CD14-positive monocyte (primary cell): ENCODE results near the gene RD3L. TPM values are rescaled to one million over a fixed set of nuclear protein-coding genes. Genes with fewer than 3 reads are reported as not detected.

Experiments
- DNase-seq, 3 donors: peaks; one replicate each; pipeline ENCODE4 v3.0.0-alpha.2; 2011 to 2022
- H2AFZ ChIP-seq: 2 replicates; pipeline ENCODE4 v1.6.0; 2012; ENCODE audit warnings: mild to moderate bottlenecking, low read depth, low read length, inconsistent platforms; ENCODE audit not compliant: insufficient read depth, poor library complexity, severe bottlenecking
- H3K27ac ChIP-seq, 2 donors: 1 replicate in 1 of 2; 2 replicates in 1 of 2; pipeline ENCODE4 v1.5.1; 2012 to 2013; ENCODE audit warnings: low read length in 2 of 2, control low read depth in 1 of 2, inconsistent platforms in 1 of 2, low read depth in 1 of 2, mild to moderate bottlenecking in 1 of 2
- H3K27me3 ChIP-seq, 2 donors: one replicate each; pipeline versions ENCODE4 v1.6.0 to v1.6.1; 2011 to 2013; ENCODE audit warnings: low read length in 2 of 2; ENCODE audit not compliant: control insufficient read depth in 2 of 2, insufficient read depth in 2 of 2
- H3K36me3 ChIP-seq, 2 donors: replicated peaks in 1 of 2; 1 replicate in 1 of 2; 2 replicates in 1 of 2; pipeline versions ENCODE4 v1.5.1 to v1.6.1; 2012 to 2013; ENCODE audit warnings: low read length in 2 of 2, control low read depth in 1 of 2, inconsistent platforms in 1 of 2, mild to moderate bottlenecking in 1 of 2; ENCODE audit not compliant: insufficient read depth in 2 of 2, control insufficient read depth in 1 of 2
- H3K4me1 ChIP-seq, 2 donors: 1 replicate in 1 of 2; 2 replicates in 1 of 2; pipeline versions ENCODE4 v1.5.1 to v1.6.1; 2012 to 2013; ENCODE audit warnings: low read length in 2 of 2, control low read depth in 1 of 2, inconsistent platforms in 1 of 2, mild to moderate bottlenecking in 1 of 2, moderate library complexity in 1 of 2; ENCODE audit not compliant: insufficient read depth in 2 of 2, control insufficient read depth in 1 of 2
- H3K4me2 ChIP-seq: replicated peaks from 2 replicates; pipeline ENCODE3; 2012; ENCODE audit warnings: low read length, moderate library complexity, mild to moderate bottlenecking; ENCODE audit not compliant: poor library complexity, severe bottlenecking; ENCODE audit errors: extremely low read depth
- H3K4me3 ChIP-seq, 3 experiments: fragments of 200-600 bp in 1 of 3; sonication (generic) in 1 of 3; replicated peaks in 1 of 3; 1 replicate in 2 of 3; 2 replicates in 1 of 3; pipeline ENCODE4 v1.5.1; 2011 to 2013; ENCODE audit warnings: low read length in 3 of 3, mild to moderate bottlenecking in 3 of 3, control low read depth in 2 of 3, low read depth in 2 of 3, inconsistent platforms in 1 of 3, moderate library complexity in 1 of 3
- H3K79me2 ChIP-seq: 2 replicates; pipeline ENCODE4 v1.6.0; 2012; ENCODE audit warnings: mild to moderate bottlenecking, control low read depth, inconsistent platforms, low read length, moderate library complexity; ENCODE audit not compliant: insufficient read depth
- H3K9ac ChIP-seq: 2 replicates; pipeline ENCODE4 v1.6.0; 2017; ENCODE audit warnings: low read length, mild to moderate bottlenecking; ENCODE audit not compliant: insufficient read depth, poor library complexity, severe bottlenecking
- H3K9me3 ChIP-seq, 2 donors: replicated peaks in 1 of 2; 1 replicate in 1 of 2; 2 replicates in 1 of 2; pipeline versions ENCODE4 v1.5.1 to v1.6.1; 2012 to 2013; ENCODE audit warnings: low read length in 2 of 2, control low read depth in 1 of 2; ENCODE audit not compliant: control insufficient read depth in 1 of 2, insufficient read depth in 1 of 2
- H4K20me1 ChIP-seq: 2 replicates; pipeline ENCODE4 v1.6.0; 2012; ENCODE audit warnings: mild to moderate bottlenecking, low read length, control low read depth, moderate library complexity; ENCODE audit not compliant: insufficient read depth
- H3K27ac Mint-ChIP-seq, 7 donors: one replicate each; pipeline ENCODE4 v1.8.0; 2020; ENCODE audit warnings: mild to moderate bottlenecking in 7 of 7, mixed read lengths in 7 of 7, moderate library complexity in 6 of 7, inconsistent platforms in 2 of 7
- H3K27me3 Mint-ChIP-seq, 3 donors: one replicate each; pipeline ENCODE4 v1.8.0; 2021 to 2022; ENCODE audit warnings: low read depth in 3 of 3, mild to moderate bottlenecking in 3 of 3, mixed read lengths in 3 of 3, moderate library complexity in 3 of 3, inconsistent platforms in 1 of 3
- H3K36me3 Mint-ChIP-seq, 2 donors: one replicate each; pipeline ENCODE4 v1.8.0; 2020; ENCODE audit warnings: mixed read lengths in 2 of 2, inconsistent platforms in 1 of 2, mild to moderate bottlenecking in 1 of 2
- H3K4me1 Mint-ChIP-seq: one replicate; pipeline ENCODE4 v1.8.0; 2020; ENCODE audit warnings: mild to moderate bottlenecking, mixed read lengths
- H3K4me3 Mint-ChIP-seq, 2 donors: one replicate each; pipeline ENCODE4 v1.8.0; 2020; ENCODE audit warnings: mild to moderate bottlenecking in 2 of 2, mixed read lengths in 2 of 2, moderate library complexity in 1 of 2
- H3K9me3 Mint-ChIP-seq, 7 donors: one replicate each; pipeline ENCODE4 v1.8.0; 2020 to 2022; ENCODE audit warnings: mixed read lengths in 7 of 7, mild to moderate bottlenecking in 6 of 7, moderate library complexity in 6 of 7, inconsistent platforms in 2 of 7
- WGBS: methylation state at CpG from one replicate; pipeline ENCODE4 v1.1.5; 2013; ENCODE audit warnings: missing lambda C conversion rate; ENCODE audit not compliant: insufficient coverage; 5-methylcytosine and 5-hydroxymethylcytosine counted together
- intact Hi-C, 2 donors: fragments of 100-400 bp; cut with micrococcal nuclease; formaldehyde crosslinking; loops; one replicate each; pipeline versions ENCODE4 v1.15.0 to v1.15.1; 2023
- polyA plus RNA-seq, 3 donors: library from polyadenylated mRNA; depleted of rRNA in 1 of 3; unstranded in 2 of 3; stranded (reverse) in 1 of 3; fragments of 300-500 nt in 2 of 3; fragments of >200 nt in 1 of 3; fragmentation: Illumina TruSeq in 2 of 3; gene quantifications; 1 replicate in 2 of 3; 2 replicates in 1 of 3; pipeline ENCODE4 v1.2.3, GENCODE V29; 2012 to 2021
- TF ChIP-seq, protein P1 (sequence below): fragments of 200-600 bp; IDR thresholded peaks from one replicate; pipeline ENCODE4 v1.8.0; 2022; ENCODE audit warnings: antibody characterized with exemption, mild to moderate bottlenecking

The RD3L gene
- polyA plus RNA-seq, 3 donors = not detected

DNA sequence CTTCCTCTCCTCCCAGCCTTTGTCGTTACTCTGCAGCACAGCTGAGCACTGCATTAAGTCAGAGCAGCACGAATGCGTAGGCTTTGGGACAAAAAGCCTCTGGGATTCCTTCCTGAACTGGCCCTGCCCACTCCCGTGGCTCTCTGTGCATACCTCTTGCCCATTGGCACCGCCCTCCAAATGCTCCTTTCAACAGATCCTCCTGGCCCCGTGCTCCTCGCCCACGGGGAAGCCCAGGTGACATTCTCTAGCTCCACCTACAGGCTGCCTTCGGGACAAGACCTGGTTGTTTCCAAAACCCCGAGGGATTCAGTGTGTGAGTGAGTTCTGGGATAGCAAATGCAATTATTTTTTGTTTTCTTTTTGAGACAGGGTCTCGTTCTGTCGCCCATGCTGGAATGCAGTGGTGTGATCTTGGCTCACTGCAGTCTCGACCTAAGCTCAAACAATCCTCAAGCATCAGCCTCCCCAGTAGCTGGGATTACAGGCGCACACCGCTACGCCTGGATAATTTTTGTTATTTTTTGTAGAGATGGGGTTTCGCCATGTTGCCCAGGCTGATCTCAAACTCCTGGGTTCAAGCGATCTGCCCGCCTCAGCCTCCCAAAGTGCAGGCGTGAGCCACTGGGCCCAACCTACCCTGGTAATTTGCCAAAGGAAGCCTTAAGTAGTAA lies 31.9 kb downstream of the RD3L start:
- no peak overlapping the region for H2AFZ ChIP-seq

DNA sequence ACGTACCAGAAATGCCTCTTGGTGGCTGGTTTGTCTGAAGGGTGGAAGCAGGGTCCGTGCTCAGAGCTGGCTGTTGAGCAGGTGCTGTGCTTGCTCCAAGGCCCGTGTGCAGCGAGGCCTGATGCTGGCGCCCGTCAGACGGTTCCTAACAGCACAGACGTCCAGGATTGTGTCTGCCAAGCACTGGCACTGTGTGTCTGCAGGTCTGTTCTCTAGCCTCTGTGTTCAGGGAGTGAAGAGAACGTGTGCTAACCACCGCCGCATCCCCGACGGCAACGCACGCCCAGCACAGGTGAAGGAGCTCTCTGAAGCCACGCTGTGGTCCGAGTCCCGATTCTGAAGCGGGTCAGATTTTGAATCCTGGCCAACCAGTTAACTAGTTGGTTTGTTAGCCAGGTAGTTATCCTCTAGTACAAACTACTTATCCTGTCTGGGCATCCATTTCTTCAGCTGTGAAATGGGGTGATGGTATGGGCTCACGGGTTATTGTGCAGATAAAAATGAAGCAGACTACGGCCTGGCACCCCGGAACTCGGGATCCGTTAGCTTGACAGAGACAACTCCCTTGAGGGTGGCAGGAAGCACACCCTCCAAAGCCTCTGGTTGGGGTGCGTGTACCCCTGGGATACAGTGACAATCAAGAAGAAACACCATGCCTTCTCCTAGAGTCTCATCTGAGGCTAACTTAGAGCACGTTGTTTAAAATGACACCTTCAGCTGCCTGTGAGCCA lies 32.6 kb downstream of the RD3L start:
- Histone ChIP-seq H4K20me1 (peaks cover 36% of the 10 kb centered on the region), H3K4me3 (no peak overlapping the region), H3K4me1 (peaks cover 0 to 6% of the 10 kb centered on the region in 2 donors), H3K9ac (no peak overlapping the region), H3K27ac (no peak overlapping the region), H3K36me3 (peaks cover 38 to 43% of the 10 kb centered on the region in 2 donors), H2AFZ (no peak overlapping the region), H3K79me2 (peaks cover 1% of the 10 kb centered on the region), H3K9me3 (no peaks in the 10 kb centered on the region), H3K4me2 (no peak overlapping the region), H3K27me3 (no peaks in the 10 kb centered on the region)
- 88% methylated on average over 15 of the region's 26 CpGs for WGBS
- DNase-seq = no peak
- Mint-ChIP-seq H3K27me3 (peaks cover 0 to 3% (median 2%) of the 10 kb centered on the region in 3 donors), H3K9me3 (peaks cover 0 to 2% (median 0%) of the 10 kb centered on the region in 7 donors), H3K4me1 (peaks cover 14% of the 10 kb centered on the region), H3K27ac (peak overlapping the region in 2 of 7 donors; percentile 17 to 72), H3K36me3 (peaks cover 38 to 48% of the 10 kb centered on the region in 2 donors), H3K4me3 (no peak overlapping the region)
- intact Hi-C loops = no loop called here
- TF ChIP-seq, protein P1, sequence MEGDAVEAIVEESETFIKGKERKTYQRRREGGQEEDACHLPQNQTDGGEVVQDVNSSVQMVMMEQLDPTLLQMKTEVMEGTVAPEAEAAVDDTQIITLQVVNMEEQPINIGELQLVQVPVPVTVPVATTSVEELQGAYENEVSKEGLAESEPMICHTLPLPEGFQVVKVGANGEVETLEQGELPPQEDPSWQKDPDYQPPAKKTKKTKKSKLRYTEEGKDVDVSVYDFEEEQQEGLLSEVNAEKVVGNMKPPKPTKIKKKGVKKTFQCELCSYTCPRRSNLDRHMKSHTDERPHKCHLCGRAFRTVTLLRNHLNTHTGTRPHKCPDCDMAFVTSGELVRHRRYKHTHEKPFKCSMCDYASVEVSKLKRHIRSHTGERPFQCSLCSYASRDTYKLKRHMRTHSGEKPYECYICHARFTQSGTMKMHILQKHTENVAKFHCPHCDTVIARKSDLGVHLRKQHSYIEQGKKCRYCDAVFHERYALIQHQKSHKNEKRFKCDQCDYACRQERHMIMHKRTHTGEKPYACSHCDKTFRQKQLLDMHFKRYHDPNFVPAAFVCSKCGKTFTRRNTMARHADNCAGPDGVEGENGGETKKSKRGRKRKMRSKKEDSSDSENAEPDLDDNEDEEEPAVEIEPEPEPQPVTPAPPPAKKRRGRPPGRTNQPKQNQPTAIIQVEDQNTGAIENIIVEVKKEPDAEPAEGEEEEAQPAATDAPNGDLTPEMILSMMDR = no peak

More for the DNA sequence above, 31.9 kb downstream of the RD3L start:
- Histone ChIP-seq H3K4me1 (peaks cover 0 to 6% of the 10 kb centered on the region in 2 donors), H3K4me3 (no peak overlapping the region), H3K9me3 (no peaks in the 10 kb centered on the region), H3K4me2 (peak overlapping the region; percentile 32), H3K79me2 (peaks cover 7% of the 10 kb centered on the region), H4K20me1 (peaks cover 43% of the 10 kb centered on the region), H3K36me3 (peaks cover 43 to 51% of the 10 kb centered on the region in 2 donors), H3K27ac (no peak overlapping the region), H3K9ac (no peak overlapping the region), H3K27me3 (no peaks in the 10 kb centered on the region)
- peaks cover 0 to 2% (median 1%) of the 10 kb centered on the region in 3 donors for H3K27me3 Mint-ChIP-seq
- intact Hi-C loops = no loop called here
- H3K4me3 Mint-ChIP-seq = no peak overlapping the region
- 39% methylated on average over 7 of the region's 20 CpGs for WGBS
- peak in 2 of 3 donors; percentile 32 to 49 for DNase-seq
- TF ChIP-seq, protein P1 = peak; percentile 74
- H3K36me3 Mint-ChIP-seq = peaks cover 43 to 55% of the 10 kb centered on the region in 2 donors
- H3K27ac Mint-ChIP-seq = peak overlapping the region in 3 of 7 donors; percentile 16 to 57 (median 17)
- peaks cover 0 to 2% (median 0%) of the 10 kb centered on the region in 7 donors for H3K9me3 Mint-ChIP-seq
- H3K4me1 Mint-ChIP-seq = peaks cover 14% of the 10 kb centered on the region
